ENCODE results near the gene PKIG.
"Not testable (repeated sequence)": the region's sequence is repeated elsewhere in the genome, so short reads cannot be mapped to it uniquely, and the experiment has no call there.

Gene PKIG

DNA sequence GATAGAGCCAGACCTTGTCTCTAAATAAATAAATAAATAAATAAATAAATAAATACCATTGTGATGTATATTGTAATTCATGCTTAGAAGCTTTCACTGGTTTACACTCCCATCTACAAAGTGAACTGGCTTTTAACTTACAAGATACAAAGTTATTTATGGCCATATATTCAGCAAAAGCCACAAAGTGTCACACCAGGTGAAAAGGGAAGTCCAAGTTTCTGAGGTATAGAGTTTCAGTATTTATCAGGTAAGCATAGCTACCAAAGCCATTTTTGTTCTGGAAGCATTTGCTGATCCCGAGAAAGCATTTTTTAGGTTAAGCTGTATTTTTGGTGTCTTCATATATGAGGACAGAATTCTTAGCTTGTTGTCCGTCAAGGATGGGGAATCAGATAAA lies 22.1 kb upstream of the PKIG start:
- Mint-ChIP-seq H3K9me3 (no peaks in the 10 kb centered on the region), H3K4me1 (no peaks in the 10 kb centered on the region), H3K27me3 (no peaks in the 10 kb centered on the region), H3K4me3 (no peak overlapping the region), H3K36me3 (no peaks in the 10 kb centered on the region), H3K27ac (no peak overlapping the region)

DNA sequence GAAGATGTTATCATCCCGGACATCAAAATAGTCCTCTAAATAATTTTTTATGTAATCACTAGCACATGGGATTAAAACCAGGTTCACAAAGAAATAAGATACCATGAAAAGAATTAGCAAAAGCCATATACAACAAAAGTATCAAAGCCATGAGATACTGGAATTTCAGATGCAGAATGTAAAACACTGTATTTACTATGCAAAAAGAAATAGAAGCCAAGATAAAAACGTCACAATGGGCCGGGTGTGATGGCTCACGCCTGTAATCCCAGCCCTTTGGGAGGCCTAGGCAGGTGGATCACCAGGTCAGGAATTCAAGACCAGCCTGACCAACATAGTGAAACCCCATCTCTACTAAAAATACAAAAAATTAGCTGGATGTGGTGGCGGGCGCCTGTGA lies 21.6 kb upstream of the PKIG start:
- H3K4me3 Mint-ChIP-seq, H3K27ac Mint-ChIP-seq, H3K27me3 Mint-ChIP-seq, H3K9me3 Mint-ChIP-seq, H3K36me3 Mint-ChIP-seq, H3K4me1 Mint-ChIP-seq: not testable (repeated sequence)

GRCh38 chr20:44561876-44562275 lies 20.5 kb upstream of the PKIG start:
- H3K9me3 Mint-ChIP-seq = no peaks in the 10 kb centered on the region
- no peaks in the 10 kb centered on the region for H3K36me3 Mint-ChIP-seq
- H3K4me1 Mint-ChIP-seq = no peaks in the 10 kb centered on the region
- no peak overlapping the region for H3K4me3 Mint-ChIP-seq
- no peaks in the 10 kb centered on the region for H3K27me3 Mint-ChIP-seq
- H3K27ac Mint-ChIP-seq = no peak overlapping the region

- H3K36me3 Mint-ChIP-seq = no peaks in the 10 kb centered on the region
- no peak overlapping the region for H3K4me3 Mint-ChIP-seq
- H3K4me1 Mint-ChIP-seq = peaks cover 3% of the 10 kb centered on the region
- H3K9me3 Mint-ChIP-seq = no peaks in the 10 kb centered on the region
- H3K27ac Mint-ChIP-seq = no peak overlapping the region
- no peaks in the 10 kb centered on the region for H3K27me3 Mint-ChIP-seq
Measured at GRCh38 chr20:44566018-44566417, 16.4 kb upstream of the PKIG start.

GRCh38 chr20:44566811-44567210 lies 15.6 kb upstream of the PKIG start:
- Mint-ChIP-seq H3K4me3 (no peak overlapping the region), H3K27ac (no peak overlapping the region), H3K36me3 (no peaks in the 10 kb centered on the region), H3K27me3 (no peaks in the 10 kb centered on the region), H3K9me3 (no peaks in the 10 kb centered on the region), H3K4me1 (peaks cover 8% of the 10 kb centered on the region)

- peaks cover 8% of the 10 kb centered on the region for H3K4me1 Mint-ChIP-seq
- no peaks in the 10 kb centered on the region for H3K27me3 Mint-ChIP-seq
- H3K27ac Mint-ChIP-seq = no peak overlapping the region
- no peaks in the 10 kb centered on the region for H3K9me3 Mint-ChIP-seq
- H3K36me3 Mint-ChIP-seq = no peaks in the 10 kb centered on the region
- H3K4me3 Mint-ChIP-seq = no peak overlapping the region
Measured at GRCh38 chr20:44570367-44570766, 12.0 kb upstream of the PKIG start.

DNA sequence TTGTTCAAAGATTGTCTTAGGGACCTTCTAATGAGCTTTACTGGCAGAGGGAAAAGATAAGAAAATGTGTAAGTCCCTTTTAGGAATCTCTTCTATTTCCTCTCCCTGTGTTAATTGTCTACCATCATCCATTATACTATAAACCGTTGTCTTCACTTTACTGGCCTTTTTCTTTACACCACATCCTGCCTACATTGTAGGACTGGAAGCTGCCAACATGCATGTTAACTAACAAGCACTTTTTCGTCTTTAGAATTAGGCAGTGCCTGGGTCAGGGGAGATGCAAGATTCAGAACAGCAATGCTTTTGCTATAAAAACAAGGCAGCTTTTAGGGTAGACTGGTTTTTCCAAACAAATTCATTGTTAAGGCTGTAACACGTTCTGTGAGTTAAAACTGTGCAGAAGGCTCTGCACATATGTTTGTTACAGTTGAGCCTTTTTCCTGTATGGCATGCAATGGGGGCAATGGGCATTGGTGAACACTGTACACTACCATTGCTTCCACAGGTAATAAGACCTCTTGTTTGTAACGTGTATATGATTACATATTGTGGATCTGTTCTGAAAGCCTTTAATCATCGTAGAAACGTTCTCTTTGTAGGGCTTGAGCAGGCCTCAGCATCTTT lies 10.9 kb upstream of the PKIG start:
- no peaks in the 10 kb centered on the region for H3K36me3 Mint-ChIP-seq
- H3K4me1 Mint-ChIP-seq = peaks cover 14% of the 10 kb centered on the region
- H3K9me3 Mint-ChIP-seq = no peaks in the 10 kb centered on the region
- peak overlapping the region; percentile 73 for H3K27ac Mint-ChIP-seq
- H3K27me3 Mint-ChIP-seq = no peaks in the 10 kb centered on the region
- H3K4me3 Mint-ChIP-seq = no peak overlapping the region

DNA sequence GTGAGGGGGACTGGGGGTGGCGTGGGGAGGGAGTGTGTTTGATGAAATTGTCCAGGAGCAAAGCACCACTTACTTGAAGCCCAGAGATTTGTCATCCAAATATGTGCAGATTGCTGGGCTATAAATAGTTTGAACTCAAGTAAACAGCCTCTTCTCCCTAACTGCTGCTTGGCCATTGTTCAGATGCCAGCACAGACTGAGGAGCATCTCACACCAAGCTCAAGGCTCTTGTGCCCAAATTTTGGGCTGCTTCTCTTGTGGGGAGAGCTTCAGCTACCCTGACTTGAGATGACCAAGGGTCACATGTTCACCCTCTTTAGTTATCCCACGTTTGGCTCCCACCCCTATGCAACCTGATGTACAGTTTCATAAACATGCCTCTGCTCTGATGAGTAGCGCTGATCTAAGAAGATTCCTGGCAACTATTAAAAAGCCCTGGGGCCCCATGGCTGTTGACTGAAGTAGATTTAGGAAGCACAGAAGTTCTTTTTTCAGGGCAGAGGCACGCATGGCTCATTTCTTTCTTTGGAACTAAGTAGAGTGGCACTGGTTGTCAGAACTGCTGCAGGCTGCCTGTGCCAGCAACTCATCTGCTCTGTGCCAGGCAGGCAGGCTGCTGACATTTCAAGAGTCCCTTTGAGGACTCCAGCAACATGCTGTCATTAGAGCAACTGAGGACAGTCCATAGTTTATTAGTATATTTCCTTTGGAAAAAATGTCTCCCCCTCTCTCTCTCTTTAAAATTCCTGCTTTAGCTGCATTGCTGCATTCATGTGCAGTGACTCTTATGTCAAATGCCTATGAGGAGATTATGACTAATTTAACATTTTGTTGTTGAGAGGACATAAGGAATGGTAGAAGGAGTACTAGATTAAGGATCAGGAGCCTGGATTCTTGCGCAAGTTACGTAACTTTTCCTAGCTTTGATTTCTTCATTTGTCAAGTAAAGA lies 9.6 kb upstream of the PKIG start:
- no peak overlapping the region for H3K27ac Mint-ChIP-seq
- H3K4me1 Mint-ChIP-seq = peaks cover 17% of the 10 kb centered on the region
- H3K27me3 Mint-ChIP-seq = no peaks in the 10 kb centered on the region
- no peaks in the 10 kb centered on the region for H3K9me3 Mint-ChIP-seq
- H3K36me3 Mint-ChIP-seq = no peaks in the 10 kb centered on the region
- H3K4me3 Mint-ChIP-seq = no peak overlapping the region

DNA sequence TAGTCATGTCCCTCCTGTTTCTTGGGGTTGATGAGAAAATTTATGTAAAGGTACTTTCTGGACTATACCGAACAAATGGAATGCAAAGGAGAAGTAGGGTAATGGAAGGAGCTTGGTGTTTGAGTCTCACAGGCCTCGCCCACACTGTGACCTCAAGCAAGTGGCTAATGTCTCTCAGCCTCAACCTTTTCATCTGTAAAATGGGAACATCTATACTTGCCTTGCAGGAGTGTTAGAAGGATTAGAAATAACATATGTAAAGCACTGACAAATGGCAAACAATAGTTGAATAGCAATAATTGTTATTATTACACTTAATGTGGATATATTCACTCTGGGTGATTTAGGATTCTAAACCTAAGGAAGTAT lies 8.9 kb upstream of the PKIG start:
- H3K36me3 Mint-ChIP-seq = no peaks in the 10 kb centered on the region
- no peaks in the 10 kb centered on the region for H3K9me3 Mint-ChIP-seq
- H3K4me1 Mint-ChIP-seq = peaks cover 19% of the 10 kb centered on the region
- no peak overlapping the region for H3K4me3 Mint-ChIP-seq
- no peaks in the 10 kb centered on the region for H3K27me3 Mint-ChIP-seq
- no peak overlapping the region for H3K27ac Mint-ChIP-seq

DNA sequence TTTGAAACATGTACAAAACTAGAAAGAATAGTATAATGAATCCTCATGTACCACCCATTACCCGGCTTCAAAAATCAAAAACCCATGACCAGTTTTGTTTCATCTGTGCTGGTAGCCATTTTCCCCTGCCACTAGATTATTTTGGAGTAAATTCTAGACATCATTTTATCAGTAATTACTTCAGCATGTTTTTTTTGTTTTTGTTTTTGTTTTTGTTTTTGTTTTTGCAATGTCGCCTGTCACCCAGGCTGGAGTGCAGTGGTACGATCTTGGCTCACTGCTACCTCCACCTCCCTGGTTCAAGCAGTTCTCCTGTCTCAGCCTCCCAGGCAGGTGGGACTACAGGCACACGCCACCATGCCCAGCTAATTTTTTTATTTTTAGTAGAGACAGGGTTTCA lies 8.0 kb upstream of the PKIG start:
- no peaks in the 10 kb centered on the region for H3K27me3 Mint-ChIP-seq
- peaks cover 20% of the 10 kb centered on the region for H3K4me1 Mint-ChIP-seq
- no peak overlapping the region for H3K27ac Mint-ChIP-seq
- no peak overlapping the region for H3K4me3 Mint-ChIP-seq
- H3K9me3 Mint-ChIP-seq = no peaks in the 10 kb centered on the region
- H3K36me3 Mint-ChIP-seq = no peaks in the 10 kb centered on the region

GRCh38 chr20:44576297-44576696 lies 6.1 kb upstream of the PKIG start:
- Mint-ChIP-seq H3K4me3 (no peak overlapping the region), H3K9me3 (no peaks in the 10 kb centered on the region), H3K27me3 (no peaks in the 10 kb centered on the region), H3K36me3 (no peaks in the 10 kb centered on the region), H3K27ac (no peak overlapping the region), H3K4me1 (peaks cover 15% of the 10 kb centered on the region)

DNA sequence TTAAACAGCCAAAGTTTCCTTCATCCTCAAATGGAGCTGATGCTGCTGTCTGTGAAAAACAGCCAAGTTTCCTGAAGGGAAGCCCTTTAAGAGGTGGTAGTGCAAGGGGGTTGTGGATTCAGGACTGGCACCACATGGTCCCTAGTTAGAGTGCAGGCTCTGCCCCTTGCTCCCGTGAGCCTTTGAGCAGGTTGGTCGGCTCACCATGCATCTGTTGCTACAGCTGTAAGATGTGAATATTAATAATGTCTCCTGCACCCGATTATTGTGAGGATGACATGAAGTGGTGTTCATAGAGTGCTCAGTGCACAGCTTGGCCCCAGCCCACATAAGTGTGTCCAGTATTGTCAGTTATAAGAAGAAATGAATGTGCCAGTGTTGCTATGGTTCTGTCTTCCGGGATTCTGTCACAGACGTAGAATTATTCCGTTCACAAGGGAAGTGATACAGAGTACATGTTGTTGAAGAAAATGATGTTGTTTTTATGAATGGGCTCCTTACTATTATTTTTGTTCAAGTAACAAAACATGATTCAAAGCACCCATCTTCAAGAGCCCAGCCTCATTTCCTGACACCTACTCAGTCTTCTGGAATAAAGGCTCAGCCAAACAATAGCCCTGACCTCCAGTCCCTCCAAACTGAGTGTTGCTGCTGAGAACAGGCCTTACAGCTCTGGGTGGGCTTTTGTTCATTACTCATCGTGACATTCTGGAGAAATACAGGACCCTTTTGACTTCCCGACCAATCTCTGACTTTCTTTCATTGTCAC lies 2.9 kb upstream of the PKIG start:
- Mint-ChIP-seq H3K27me3 (no peaks in the 10 kb centered on the region), H3K4me1 (peaks cover 12% of the 10 kb centered on the region)

DNA sequence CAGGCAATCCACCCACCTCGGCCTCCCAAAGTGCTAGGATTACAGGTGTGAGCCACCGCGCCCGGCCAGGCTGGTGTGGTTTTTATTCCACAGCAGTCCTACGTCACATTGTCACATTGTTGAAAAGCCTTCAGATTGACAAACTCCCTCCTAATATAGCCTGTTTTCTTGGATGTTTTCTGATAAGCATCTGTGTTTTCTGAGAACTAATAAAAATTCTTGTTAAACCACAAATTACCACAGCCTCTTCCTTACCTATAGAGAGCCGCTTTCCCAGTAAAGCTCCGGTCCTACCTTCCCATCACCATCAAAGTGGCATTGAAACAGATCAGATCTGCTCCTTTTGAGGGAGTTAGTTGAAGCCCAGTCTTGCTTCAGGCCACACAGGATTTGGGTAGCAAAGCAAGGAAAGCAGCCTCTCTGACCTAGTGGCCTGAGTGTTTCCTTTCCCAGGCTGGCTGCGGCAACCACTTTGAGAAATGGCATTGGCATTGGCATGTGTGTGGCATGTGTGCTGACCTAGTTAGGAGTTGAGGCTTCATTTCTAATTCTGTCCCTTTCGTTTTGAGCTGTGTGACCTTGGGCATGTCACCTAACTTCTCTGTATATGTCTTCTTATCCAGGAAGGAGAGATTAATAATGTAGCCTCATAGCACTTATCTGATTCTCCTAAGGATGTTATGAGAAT lies 1.7 kb upstream of the PKIG start:
- no peak overlapping the region for H3K4me3 Mint-ChIP-seq
- no peaks in the 10 kb centered on the region for H3K27me3 Mint-ChIP-seq
- H3K4me1 Mint-ChIP-seq = peaks cover 12% of the 10 kb centered on the region
- no peak overlapping the region for H3K27ac Mint-ChIP-seq
- no peaks in the 10 kb centered on the region for H3K36me3 Mint-ChIP-seq
- H3K9me3 Mint-ChIP-seq = no peaks in the 10 kb centered on the region

More for the DNA sequence above, 2.9 kb upstream of the PKIG start:
- Mint-ChIP-seq H3K9me3 (no peaks in the 10 kb centered on the region), H3K36me3 (no peaks in the 10 kb centered on the region), H3K4me3 (no peak overlapping the region), H3K27ac (no peak overlapping the region)

GRCh38 chr20:44581515-44581914 lies 864 bp upstream of the PKIG start:
- no peak overlapping the region for H3K27ac Mint-ChIP-seq
- H3K36me3 Mint-ChIP-seq = no peaks in the 10 kb centered on the region
- H3K9me3 Mint-ChIP-seq = no peaks in the 10 kb centered on the region
- no peaks in the 10 kb centered on the region for H3K27me3 Mint-ChIP-seq
- no peak overlapping the region for H3K4me3 Mint-ChIP-seq
- H3K4me1 Mint-ChIP-seq = peaks cover 6% of the 10 kb centered on the region

GRCh38 chr20:44583157-44583556 lies 778 bp downstream of the PKIG start:
- H3K4me1 Mint-ChIP-seq = peaks cover 4% of the 10 kb centered on the region
- H3K27ac Mint-ChIP-seq = no peak overlapping the region
- no peaks in the 10 kb centered on the region for H3K9me3 Mint-ChIP-seq
- H3K4me3 Mint-ChIP-seq = no peak overlapping the region
- H3K27me3 Mint-ChIP-seq = no peaks in the 10 kb centered on the region
- no peaks in the 10 kb centered on the region for H3K36me3 Mint-ChIP-seq

Measured in activated naive CD4-positive, alpha-beta T cell treated with anti-CD3 and anti-CD28 coated beads, Interleukin-2, amount 50 U/mL, for 24 hours (primary cell).